Measurements from ENCODE around the gene LZTS3. TPM values are rescaled to one million over a fixed set of nuclear protein-coding genes. Genes with fewer than 3 reads are reported as not detected.

The LZTS3 gene
- total and polyA plus RNA-seq, 2 of the 8 experiments (the other 6 are each of a cell fraction or from before 2014, with no cell fraction given): 31.8 to 33.5 TPM

DNA sequence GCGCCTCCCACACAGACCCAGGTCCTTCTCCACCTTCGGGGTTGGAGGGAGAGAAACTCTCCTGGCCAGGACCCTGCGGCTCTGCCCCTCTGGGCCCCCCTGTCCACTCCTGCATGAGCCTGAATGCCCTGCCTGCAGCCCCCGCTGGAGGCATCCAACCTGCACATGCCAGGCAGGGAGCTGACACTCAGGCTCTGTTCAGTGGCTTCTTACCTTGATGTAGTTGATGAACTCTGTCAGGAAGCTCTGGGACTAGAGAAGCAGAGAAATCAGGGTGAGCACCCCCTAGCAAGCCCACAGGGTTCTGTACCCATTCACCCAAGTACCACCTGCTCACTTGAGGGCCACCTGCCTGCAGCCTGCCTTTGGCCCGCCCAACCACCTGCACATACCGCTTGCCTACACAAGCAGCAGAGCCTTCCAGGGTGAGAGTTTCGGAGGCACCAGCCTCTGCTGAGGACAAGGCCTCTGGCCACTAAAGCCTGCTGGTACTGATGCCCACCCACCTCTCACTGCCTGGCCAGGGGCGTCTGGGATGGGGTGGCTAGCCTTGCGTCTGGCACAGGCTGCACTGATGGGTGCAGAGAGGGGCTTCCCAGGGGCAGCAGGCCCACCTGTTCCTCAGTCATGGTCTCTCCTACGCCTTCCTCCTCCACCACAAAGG, 21.4 kb upstream of the LZTS3 start (continued):
- TF ChIP-seq, protein P1, sequence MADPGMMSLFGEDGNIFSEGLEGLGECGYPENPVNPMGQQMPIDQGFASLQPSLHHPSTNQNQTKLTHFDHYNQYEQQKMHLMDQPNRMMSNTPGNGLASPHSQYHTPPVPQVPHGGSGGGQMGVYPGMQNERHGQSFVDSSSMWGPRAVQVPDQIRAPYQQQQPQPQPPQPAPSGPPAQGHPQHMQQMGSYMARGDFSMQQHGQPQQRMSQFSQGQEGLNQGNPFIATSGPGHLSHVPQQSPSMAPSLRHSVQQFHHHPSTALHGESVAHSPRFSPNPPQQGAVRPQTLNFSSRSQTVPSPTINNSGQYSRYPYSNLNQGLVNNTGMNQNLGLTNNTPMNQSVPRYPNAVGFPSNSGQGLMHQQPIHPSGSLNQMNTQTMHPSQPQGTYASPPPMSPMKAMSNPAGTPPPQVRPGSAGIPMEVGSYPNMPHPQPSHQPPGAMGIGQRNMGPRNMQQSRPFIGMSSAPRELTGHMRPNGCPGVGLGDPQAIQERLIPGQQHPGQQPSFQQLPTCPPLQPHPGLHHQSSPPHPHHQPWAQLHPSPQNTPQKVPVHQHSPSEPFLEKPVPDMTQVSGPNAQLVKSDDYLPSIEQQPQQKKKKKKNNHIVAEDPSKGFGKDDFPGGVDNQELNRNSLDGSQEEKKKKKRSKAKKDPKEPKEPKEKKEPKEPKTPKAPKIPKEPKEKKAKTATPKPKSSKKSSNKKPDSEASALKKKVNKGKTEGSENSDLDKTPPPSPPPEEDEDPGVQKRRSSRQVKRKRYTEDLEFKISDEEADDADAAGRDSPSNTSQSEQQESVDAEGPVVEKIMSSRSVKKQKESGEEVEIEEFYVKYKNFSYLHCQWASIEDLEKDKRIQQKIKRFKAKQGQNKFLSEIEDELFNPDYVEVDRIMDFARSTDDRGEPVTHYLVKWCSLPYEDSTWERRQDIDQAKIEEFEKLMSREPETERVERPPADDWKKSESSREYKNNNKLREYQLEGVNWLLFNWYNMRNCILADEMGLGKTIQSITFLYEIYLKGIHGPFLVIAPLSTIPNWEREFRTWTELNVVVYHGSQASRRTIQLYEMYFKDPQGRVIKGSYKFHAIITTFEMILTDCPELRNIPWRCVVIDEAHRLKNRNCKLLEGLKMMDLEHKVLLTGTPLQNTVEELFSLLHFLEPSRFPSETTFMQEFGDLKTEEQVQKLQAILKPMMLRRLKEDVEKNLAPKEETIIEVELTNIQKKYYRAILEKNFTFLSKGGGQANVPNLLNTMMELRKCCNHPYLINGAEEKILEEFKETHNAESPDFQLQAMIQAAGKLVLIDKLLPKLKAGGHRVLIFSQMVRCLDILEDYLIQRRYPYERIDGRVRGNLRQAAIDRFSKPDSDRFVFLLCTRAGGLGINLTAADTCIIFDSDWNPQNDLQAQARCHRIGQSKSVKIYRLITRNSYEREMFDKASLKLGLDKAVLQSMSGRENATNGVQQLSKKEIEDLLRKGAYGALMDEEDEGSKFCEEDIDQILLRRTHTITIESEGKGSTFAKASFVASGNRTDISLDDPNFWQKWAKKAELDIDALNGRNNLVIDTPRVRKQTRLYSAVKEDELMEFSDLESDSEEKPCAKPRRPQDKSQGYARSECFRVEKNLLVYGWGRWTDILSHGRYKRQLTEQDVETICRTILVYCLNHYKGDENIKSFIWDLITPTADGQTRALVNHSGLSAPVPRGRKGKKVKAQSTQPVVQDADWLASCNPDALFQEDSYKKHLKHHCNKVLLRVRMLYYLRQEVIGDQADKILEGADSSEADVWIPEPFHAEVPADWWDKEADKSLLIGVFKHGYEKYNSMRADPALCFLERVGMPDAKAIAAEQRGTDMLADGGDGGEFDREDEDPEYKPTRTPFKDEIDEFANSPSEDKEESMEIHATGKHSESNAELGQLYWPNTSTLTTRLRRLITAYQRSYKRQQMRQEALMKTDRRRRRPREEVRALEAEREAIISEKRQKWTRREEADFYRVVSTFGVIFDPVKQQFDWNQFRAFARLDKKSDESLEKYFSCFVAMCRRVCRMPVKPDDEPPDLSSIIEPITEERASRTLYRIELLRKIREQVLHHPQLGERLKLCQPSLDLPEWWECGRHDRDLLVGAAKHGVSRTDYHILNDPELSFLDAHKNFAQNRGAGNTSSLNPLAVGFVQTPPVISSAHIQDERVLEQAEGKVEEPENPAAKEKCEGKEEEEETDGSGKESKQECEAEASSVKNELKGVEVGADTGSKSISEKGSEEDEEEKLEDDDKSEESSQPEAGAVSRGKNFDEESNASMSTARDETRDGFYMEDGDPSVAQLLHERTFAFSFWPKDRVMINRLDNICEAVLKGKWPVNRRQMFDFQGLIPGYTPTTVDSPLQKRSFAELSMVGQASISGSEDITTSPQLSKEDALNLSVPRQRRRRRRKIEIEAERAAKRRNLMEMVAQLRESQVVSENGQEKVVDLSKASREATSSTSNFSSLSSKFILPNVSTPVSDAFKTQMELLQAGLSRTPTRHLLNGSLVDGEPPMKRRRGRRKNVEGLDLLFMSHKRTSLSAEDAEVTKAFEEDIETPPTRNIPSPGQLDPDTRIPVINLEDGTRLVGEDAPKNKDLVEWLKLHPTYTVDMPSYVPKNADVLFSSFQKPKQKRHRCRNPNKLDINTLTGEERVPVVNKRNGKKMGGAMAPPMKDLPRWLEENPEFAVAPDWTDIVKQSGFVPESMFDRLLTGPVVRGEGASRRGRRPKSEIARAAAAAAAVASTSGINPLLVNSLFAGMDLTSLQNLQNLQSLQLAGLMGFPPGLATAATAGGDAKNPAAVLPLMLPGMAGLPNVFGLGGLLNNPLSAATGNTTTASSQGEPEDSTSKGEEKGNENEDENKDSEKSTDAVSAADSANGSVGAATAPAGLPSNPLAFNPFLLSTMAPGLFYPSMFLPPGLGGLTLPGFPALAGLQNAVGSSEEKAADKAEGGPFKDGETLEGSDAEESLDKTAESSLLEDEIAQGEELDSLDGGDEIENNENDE (IDR thresholded peaks at IDR 0.05; ENCODE audit: insufficient replicate concordance, low read length): no peak

Measured in H1 (cell line).